BE2C (cell line): ENCODE data around the gene WSCD1.

Source experiments
- DNase-seq: peaks from one replicate; pipeline ENCODE4 v3.0.0-alpha.2; 2020
- H3K27me3 ChIP-seq: fragments of 250-450 bp; sonication (Bioruptor Pico); 2 replicates; pipeline ENCODE4 v1.5.1; 2020; ENCODE audit warnings: mild to moderate bottlenecking
- H3K36me3 ChIP-seq: fragments of 250-450 bp; sonication (Bioruptor Pico); 2 replicates; pipeline ENCODE4 v1.5.1; 2020; ENCODE audit warnings: mild to moderate bottlenecking
- H3K4me1 ChIP-seq: fragments of 250-450 bp; sonication (Bioruptor Pico); 2 replicates; pipeline ENCODE4 v1.5.1; 2020
- H3K4me3 ChIP-seq: 2 replicates; pipeline ENCODE4 v1.5.1; 2011; ENCODE audit warnings: low read depth, low read length
- H3K9me3 ChIP-seq: fragments of 250-450 bp; sonication (Bioruptor Pico); 2 replicates; pipeline ENCODE4 v1.5.1; 2020
- CTCF ChIP-seq: IDR thresholded peaks from 2 replicates; pipeline ENCODE4 v1.5.1; 2012; ENCODE audit warnings: mild to moderate bottlenecking, low read depth, low read length

The WSCD1 gene

DNA sequence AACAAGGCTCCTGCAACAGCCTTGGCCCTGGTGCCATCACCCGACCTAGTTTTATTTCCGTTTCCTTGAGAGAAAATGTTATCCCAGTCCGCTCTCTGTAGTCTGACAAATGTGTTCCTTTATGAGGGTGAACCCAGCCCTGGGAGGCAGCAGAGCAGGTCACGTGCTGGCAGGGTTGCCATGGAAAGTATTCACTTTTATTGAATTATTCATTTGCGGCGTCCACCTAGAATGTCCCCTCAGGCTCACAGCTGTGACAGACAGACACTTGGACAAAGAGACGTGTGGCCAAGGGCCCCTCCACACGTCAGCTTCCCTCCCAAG lies 90.0 kb downstream of the WSCD1 start:
- Histone ChIP-seq H3K27me3 (no peaks in the 10 kb centered on the region), H3K36me3 (no peaks in the 10 kb centered on the region), H3K4me1 (no peaks in the 10 kb centered on the region), H3K4me3 (no peak overlapping the region), H3K9me3 (no peaks in the 10 kb centered on the region)
- DNase-seq = no peak
- no peak for TF ChIP-seq CTCF

DNA sequence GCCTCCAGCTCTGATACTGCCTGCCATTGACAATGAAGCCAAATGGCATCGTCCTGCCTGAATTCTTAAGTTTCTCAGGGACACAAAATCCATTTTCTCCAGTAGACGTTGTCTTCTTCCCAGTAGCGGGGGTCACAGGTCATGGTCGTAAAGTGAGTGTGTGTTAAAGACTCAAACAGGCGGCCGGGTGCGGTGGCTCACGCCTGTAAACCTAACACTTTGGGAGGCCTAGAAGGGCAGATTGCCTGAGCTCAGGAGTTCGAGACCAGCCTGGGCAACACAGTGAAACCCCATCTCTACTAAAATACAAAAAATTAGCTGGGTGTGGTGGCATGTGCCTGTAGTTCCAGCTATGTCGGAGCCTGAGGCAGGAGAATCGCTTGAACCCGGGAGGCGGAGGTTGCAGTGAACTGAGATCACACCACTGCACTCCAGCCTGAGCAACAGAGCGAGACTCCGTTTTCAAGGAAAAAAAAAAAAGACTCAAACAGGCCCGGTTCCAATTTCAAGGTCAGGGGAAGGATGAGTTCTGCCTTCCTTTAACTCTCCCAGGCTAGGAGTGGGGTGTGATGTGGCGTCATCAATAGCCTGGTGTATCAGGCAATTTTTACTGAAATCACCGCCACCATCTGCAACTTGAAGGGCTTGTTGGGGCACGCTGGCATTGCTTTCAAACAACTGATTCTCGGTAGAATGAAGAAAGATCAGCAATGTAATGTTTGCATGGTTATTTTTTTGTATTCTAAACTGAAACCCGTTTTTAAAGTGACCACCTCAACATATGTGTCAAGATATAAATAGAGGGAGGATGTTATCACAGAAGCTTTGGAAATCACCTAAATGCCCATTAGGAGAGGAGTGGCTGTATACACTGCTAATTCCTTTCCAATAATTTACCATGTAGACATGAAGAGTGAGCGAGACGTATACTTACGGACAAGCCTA lies 91.0 kb downstream of the WSCD1 start:
- no peaks in the 10 kb centered on the region for H3K4me1 ChIP-seq
- no peak for DNase-seq
- H3K27me3 ChIP-seq = no peaks in the 10 kb centered on the region
- H3K4me3 ChIP-seq = no peak overlapping the region
- TF ChIP-seq CTCF = no peak
- no peaks in the 10 kb centered on the region for H3K9me3 ChIP-seq
- no peaks in the 10 kb centered on the region for H3K36me3 ChIP-seq

DNA sequence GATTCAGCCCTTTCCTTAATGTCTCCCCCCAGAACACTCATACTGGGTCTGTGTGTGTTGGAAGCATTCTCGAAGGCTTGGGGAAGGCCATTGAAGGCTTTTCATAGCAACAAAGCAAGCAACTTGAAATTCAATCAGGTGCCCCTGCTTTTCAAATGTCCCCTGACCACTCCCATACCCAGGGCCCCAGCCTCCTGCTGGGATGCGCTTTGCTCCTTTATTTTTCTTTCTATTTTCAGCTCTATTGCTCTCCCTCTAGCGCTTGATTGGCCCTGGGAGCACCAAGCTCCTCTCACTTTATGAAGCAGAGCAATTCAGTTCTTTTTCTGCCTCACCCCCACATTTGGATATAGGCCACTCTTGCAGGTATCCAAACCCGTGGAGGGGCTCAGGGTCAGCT lies 92.0 kb downstream of the WSCD1 start:
- no peaks in the 10 kb centered on the region for H3K4me1 ChIP-seq
- no peaks in the 10 kb centered on the region for H3K36me3 ChIP-seq
- H3K9me3 ChIP-seq = no peaks in the 10 kb centered on the region
- DNase-seq = no peak
- no peak overlapping the region for H3K4me3 ChIP-seq
- no peak for TF ChIP-seq CTCF
- H3K27me3 ChIP-seq = no peaks in the 10 kb centered on the region

DNA sequence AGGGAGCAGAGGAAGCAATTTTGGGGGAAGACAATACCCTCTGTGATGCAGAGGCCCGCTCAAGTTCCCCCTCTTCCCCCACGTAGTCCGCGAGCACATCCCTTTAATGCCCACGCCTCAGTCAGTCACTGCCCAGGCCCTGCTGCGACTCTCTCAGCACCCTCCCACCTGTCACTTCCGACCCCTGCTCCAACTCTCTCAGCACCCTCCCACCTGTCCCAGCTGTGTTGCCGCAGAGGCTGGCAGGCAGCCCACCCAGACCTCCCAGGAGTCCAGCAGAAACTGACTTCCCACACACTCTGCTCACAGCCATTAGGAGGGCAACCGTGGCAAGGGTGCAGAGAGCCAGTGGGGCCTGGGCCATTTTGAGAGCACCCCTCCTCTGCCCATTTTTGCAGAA lies 92.7 kb downstream of the WSCD1 start:
- Histone ChIP-seq H3K4me3 (no peak overlapping the region), H3K9me3 (no peaks in the 10 kb centered on the region), H3K36me3 (no peaks in the 10 kb centered on the region), H3K27me3 (no peaks in the 10 kb centered on the region), H3K4me1 (no peaks in the 10 kb centered on the region)
- TF ChIP-seq CTCF = no peak
- no peak for DNase-seq

- Histone ChIP-seq H3K4me1 (no peaks in the 10 kb centered on the region), H3K9me3 (no peaks in the 10 kb centered on the region), H3K36me3 (no peaks in the 10 kb centered on the region), H3K27me3 (no peaks in the 10 kb centered on the region), H3K4me3 (no peak overlapping the region)
- no peak for TF ChIP-seq CTCF
- no peak for DNase-seq
Measured at GRCh38 chr17:6163612-6164333, 93.6 kb downstream of the WSCD1 start.

DNA sequence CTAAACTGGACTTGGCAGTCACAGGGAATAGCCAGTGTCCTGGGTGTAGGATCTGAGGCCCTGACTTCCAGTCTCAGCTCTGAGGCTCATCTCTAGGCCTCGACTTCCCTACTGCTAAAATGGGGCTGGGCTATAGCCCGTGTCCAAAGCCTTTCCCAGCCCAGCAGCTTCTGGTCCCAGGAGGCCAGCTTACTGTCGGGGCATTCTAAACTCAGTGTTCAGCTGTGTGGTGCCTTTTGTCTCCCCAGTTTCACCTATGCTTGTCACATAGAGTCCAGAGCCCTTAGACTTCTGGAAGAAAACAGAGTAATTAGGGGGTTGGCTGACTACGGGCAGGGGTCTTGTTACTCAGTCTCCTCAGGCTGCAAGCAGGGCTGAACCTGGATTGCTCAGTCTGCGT lies 94.8 kb downstream of the WSCD1 start:
- no peaks in the 10 kb centered on the region for H3K27me3 ChIP-seq
- TF ChIP-seq CTCF = no peak

More for the DNA sequence above, 94.8 kb downstream of the WSCD1 start:
- Histone ChIP-seq H3K36me3 (no peaks in the 10 kb centered on the region), H3K4me3 (no peak overlapping the region), H3K9me3 (no peaks in the 10 kb centered on the region), H3K4me1 (no peaks in the 10 kb centered on the region)
- DNase-seq = no peak
